Skeletal muscle tissue (tissue), 1 donor: ENCODE measurements around the gene MAP7D3. TPM values are rescaled to one million over a fixed set of nuclear protein-coding genes. Genes with fewer than 3 reads are reported as not detected.

Source experiments
- total RNA-seq: library from RNA; depleted of rRNA; stranded (reverse); fragments of >200 nt; gene quantifications from one replicate; pipeline ENCODE4 v1.2.3, GENCODE V29; 2014

Gene MAP7D3
- total RNA-seq, 1 donor from 2014 or later: 6.3 TPM

Other genes starting within 250 kb of the MAP7D3 start
- gene FHL1, start 103.9 kb downstream of the MAP7D3 start, total RNA-seq: 888 TPM
- gene ADGRG4, start 49.6 kb upstream of the MAP7D3 start, total RNA-seq: under 0.01 TPM
- not detected for gene BRS3, start 236.5 kb upstream of the MAP7D3 start, total RNA-seq
- gene HTATSF1, start 246.2 kb upstream of the MAP7D3 start, total RNA-seq: 45.9 TPM